GM19240 (cell line): Measurements from ENCODE around the gene PPP6R1.

ENCODE experiments used
- DNase-seq: peaks from one replicate; pipeline ENCODE4 v3.0.0; 2011; ENCODE audit warnings: low spot score; ENCODE audit not compliant: insufficient read length

The PPP6R1 gene

GRCh38 chr19:55245236-55245904, 13.4 kb downstream of the PPP6R1 start:
- DNase-seq: no peak

- no peak for DNase-seq
Measured at GRCh38 chr19:55244004-55244680, 14.7 kb downstream of the PPP6R1 start.

GRCh38 chr19:55242517-55242916, 16.3 kb downstream of the PPP6R1 start:
- DNase-seq: no peak

- DNase-seq: no peak
Measured at GRCh38 chr19:55241935-55242464, 16.8 kb downstream of the PPP6R1 start.

GRCh38 chr19:55241143-55241934, 17.5 kb downstream of the PPP6R1 start:
- DNase-seq: no peak

DNA sequence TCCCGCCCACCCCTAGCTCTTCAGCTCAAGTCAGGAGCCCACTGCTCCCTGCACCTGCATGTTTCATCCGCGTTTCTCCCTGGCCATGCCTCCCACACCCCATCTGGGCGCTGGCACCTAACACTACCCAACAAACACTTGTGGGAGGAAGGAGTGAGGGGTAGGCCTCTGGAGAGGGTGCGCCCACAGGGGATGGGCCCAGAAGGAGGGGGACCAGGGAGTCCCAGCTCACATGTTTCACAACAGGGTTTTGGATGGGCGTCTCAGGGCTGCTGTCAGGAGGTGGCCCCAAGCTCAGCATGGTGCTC, 18.1 kb downstream of the PPP6R1 start:
- no peak for DNase-seq

GRCh38 chr19:55239004-55239403, 19.8 kb downstream of the PPP6R1 start:
- no peak for DNase-seq

DNA sequence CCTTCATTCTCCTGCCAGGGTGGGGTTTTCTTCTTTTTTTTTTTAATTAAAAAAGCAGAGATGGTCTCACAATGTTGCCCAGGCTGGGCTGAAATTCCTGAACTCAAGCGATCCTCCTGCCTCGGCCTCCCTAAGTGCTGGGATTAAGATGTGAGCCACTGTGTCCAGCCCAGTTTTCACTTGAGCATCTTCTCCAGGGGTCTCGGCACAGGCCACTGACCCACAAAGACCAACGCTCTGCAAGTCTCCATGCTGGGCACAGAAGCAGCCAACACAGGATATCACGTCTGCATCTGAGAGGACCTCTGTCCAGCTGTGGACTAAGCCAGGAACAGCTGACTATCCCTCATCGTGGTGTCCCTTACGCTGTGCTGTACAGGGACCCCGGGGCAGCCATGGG, 20.8 kb downstream of the PPP6R1 start:
- no peak for DNase-seq

GRCh38 chr19:55232986-55233385, 25.8 kb downstream of the PPP6R1 start:
- DNase-seq: no peak

DNA sequence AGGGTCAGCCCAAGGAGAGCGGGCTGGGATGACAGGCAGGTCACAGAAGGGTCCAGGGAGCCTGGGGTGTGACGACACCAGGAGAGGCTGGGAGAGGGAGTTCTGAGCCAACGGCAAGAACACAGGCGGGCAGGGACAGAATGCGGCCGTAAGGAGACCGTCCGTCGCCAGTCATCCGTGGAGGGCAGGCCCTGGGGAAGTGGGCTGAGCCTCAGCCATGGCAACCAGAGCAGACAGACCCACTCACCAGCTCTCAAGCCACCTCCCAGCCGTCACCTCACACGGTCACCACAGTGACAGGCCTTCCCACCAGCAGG, 26.6 kb downstream of the PPP6R1 start:
- no peak for DNase-seq

- no peak for DNase-seq
Measured at GRCh38 chr19:55231391-55232285, 27.2 kb downstream of the PPP6R1 start.

DNA sequence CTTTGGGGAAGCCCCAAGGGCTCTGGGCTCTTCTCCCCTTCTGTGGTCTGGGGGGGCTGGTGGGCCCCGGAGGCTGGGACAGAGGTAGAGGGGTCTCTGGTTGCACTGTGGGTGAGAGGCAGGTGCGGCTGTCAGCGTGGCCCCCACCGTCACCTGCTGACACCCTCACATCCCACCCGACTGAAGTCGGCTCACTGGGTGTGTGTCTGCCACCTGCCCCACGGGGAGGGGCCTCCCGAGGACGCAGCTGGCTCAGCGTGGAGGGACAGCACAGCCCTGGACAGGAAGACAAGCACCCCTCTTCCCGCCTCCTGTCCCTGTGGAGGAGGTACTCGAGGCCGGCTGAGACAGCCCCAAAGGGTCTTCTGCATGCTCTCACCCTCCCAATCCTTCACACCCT, 28.0 kb downstream of the PPP6R1 start:
- DNase-seq: no peak

DNA sequence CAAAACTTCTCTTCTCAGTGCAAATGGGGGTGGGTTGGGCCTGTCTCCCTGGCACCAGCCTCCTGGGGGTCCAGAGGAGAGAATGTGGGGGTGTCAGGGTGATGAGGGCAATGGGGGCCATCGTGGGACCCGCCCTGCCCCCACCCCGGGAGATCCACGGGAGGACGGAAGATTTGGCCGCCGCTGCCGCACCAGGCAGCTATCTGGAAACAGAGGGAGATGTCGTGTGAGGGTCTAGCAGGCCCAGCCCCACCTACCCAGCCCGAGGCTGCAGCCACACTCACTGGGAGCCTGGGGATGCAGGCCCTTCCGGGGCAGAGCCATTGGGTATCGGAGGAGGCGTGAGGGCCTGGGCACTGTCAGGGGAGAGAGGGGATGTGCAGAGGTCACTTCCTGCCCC, 28.5 kb downstream of the PPP6R1 start:
- DNase-seq: no peak

DNA sequence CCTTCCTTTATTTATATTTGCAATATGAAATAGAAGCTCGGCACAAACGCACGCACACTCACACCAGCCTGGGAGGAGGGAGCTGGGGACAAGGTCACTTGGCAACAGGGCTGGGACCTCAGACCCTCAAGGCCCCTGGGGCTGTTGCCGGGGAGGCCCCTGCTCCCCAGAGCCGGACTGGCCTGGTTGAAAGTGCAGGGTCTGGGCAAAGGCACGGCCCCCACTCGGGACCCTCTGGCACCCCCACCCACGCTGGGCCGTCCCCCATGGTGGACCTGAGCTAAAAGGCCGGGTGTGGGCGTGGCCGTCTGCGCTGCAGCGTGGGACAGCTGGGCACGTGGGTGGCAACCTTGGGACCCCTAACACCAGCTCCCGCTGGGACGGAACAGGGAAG, 29.0 kb downstream of the PPP6R1 start:
- no peak for DNase-seq

DNA sequence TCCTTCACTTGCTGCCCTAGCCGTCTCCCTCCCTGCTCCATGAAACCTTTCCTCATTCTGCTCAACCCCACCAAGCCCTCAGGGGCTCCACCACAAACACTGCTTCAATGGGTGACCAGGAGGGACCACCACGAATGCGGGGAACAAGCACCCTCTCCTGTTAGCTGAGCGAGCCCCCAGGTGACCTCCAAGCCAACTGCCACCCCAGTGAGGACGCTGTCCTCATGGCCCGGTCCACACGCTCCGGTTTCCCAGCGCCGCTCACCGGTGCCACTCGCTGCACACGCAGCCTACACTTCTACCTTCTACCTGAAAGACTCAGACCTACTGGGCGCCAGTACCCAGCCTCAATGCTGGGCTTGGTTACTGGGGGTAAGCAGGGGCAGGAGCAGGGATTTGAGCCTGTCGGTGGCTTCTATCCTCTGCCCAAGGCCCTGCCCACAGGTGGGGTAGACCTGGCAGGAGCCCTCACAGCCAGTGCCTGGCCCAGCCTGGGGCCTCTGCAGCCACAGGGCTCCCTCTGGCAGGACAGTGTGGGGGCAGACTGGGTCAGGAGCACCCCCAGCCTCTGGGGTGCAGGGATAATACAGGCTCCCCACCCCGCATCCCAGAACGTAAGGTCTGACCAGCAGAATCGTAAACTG, 29.6 kb downstream of the PPP6R1 start:
- DNase-seq: no peak

DNA sequence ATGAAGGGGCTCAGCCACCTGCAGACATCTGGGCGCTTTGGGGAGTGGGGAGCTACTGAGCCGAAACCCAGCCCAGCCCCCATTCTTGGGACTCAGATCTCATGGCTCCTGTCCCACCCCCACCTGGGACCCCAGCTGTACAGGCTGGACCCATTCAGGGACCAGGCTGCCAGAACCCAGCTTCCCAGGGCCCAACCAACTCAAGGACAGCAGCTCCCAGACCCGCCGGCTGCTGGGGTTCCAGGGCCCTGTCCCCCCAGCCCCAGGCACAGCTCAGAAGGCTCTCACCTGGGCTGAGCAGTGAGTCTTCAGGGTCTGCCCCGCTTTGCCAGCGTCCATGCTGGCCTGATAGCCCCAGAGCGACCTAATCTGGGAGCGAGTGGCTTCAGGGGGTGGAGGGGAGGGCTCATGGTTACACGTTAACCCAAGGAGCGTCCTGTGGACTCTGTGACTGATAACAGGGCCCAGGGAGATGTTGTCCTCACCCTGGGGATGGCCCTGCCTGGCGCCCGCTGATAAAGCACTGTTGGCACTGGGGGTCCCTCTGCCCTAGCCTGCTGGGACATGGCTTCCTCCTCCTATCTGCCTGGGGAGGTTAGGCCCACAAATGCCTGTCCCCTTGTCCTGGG, 30.3 kb downstream of the PPP6R1 start, which contains the start of gene TMEM86B:
Gene TMEM86B, minus strand, starts transcription at position 361 of the 629 bp plus-strand sequence. Its CDS starts 22 bp downstream, at position 339.
- no peak for DNase-seq

GRCh38 chr19:55228015-55228391, 30.8 kb downstream of the PPP6R1 start:
- no peak for DNase-seq

GRCh38 chr19:55227241-55228014, 31.4 kb downstream of the PPP6R1 start:
- DNase-seq: no peak

DNA sequence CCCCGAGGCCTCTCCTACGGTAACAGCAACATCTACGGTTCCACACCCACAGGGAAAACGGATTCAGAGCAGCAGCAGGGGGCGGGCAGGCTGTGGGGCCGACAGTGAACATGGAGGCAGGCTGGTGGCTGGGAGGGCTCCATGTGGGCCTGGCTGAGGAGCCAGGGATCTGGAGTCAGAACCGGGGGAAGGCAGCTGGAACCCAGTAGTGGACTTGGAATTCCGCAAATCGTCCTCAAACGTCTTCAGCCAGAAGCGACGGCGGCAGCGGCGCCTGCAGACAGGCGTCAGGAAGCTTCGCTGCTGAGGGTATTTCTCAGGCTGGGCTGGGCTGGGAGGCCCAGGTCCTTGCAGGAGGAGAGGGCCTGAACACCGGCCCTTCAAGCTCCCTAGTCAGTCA, 32.0 kb downstream of the PPP6R1 start:
- no peak for DNase-seq

GRCh38 chr19:55226273-55226672, 32.5 kb downstream of the PPP6R1 start:
- DNase-seq: no peak
